GM23338 (cell line): ENCODE data around the gene NRN1L. TPM values are rescaled to one million over a fixed set of nuclear protein-coding genes. Genes with fewer than 3 reads are reported as not detected.

Experiments
- ATAC-seq: fragments of 200-7000 bp; cut with Tn5 transposase; 3 replicates; pipeline ENCODE4 v1.9.1; 2020
- DNase-seq: peaks from one replicate; pipeline ENCODE4 v3.0.0-alpha.2; 2015; ENCODE audit warnings: low spot score
- H2AFZ ChIP-seq: fragments of 200-600 bp; sonication (generic); 2 replicates; pipeline ENCODE4 v1.8.0; 2016; ENCODE audit warnings: antibody characterized with exemption, mild to moderate bottlenecking, moderate library complexity
- H3F3A ChIP-seq: fragments of 200-600 bp; sonication (generic); replicated peaks from 2 replicates; pipeline ENCODE4 v1.8.0; 2017; ENCODE audit warnings: antibody characterized with exemption, mixed run types, low read depth
- H3K27ac ChIP-seq: fragments of 200-600 bp; sonication (generic); 2 replicates; pipeline ENCODE4 v1.6.1; 2016; ENCODE audit warnings: low read depth
- H3K27me3 ChIP-seq: fragments of 200-600 bp; sonication (generic); 2 replicates; pipeline ENCODE4 v1.8.0; 2016; ENCODE audit warnings: mild to moderate bottlenecking, mixed run types, moderate library complexity; ENCODE audit not compliant: insufficient read depth
- H3K36me3 ChIP-seq: fragments of 200-600 bp; sonication (generic); 2 replicates; pipeline ENCODE4 v1.8.0; 2016; ENCODE audit warnings: mild to moderate bottlenecking; ENCODE audit not compliant: insufficient read depth
- H3K4me1 ChIP-seq: fragments of 200-600 bp; sonication (generic); 2 replicates; pipeline ENCODE4 v1.8.0; 2016; ENCODE audit warnings: mild to moderate bottlenecking, moderate library complexity; ENCODE audit not compliant: insufficient read depth
- H3K4me2 ChIP-seq: fragments of 200-600 bp; sonication (generic); 2 replicates; pipeline ENCODE4 v1.7.1; 2017; ENCODE audit warnings: mixed run types
- H3K4me3 ChIP-seq: fragments of 200-600 bp; sonication (generic); 2 replicates; pipeline ENCODE4 v1.6.1; 2016; ENCODE audit warnings: mixed run types
- H3K79me2 ChIP-seq: fragments of 200-600 bp; sonication (generic); replicated peaks from 2 replicates; pipeline ENCODE4 v1.8.0; 2017; ENCODE audit warnings: mild to moderate bottlenecking; ENCODE audit not compliant: insufficient read depth
- H3K9me2 ChIP-seq: fragments of 200-600 bp; sonication (generic); 2 replicates; pipeline ENCODE4 v1.8.0; 2017; ENCODE audit not compliant: insufficient read depth
- H4K20me1 ChIP-seq: fragments of 200-600 bp; sonication (generic); replicated peaks from 2 replicates; pipeline ENCODE4 v1.8.0; 2017; ENCODE audit warnings: mild to moderate bottlenecking; ENCODE audit not compliant: insufficient read depth
- H3K27ac Mint-ChIP-seq: 2 replicates; pipeline ENCODE4 v1.8.0; 2020; ENCODE audit warnings: inconsistent platforms, mild to moderate bottlenecking, moderate library complexity, mixed read lengths
- H3K27me3 Mint-ChIP-seq: 3 replicates; pipeline ENCODE4 v1.8.0; 2022; ENCODE audit warnings: low read depth, mild to moderate bottlenecking, moderate library complexity, mixed read lengths, inconsistent platforms; ENCODE audit not compliant: insufficient read depth, poor library complexity
- H3K36me3 Mint-ChIP-seq: 3 replicates; pipeline ENCODE4 v1.8.0; 2021; ENCODE audit warnings: low read depth, mild to moderate bottlenecking, inconsistent platforms, moderate library complexity, mixed read lengths
- H3K4me1 Mint-ChIP-seq: 3 replicates; pipeline ENCODE4 v1.8.0; 2020; ENCODE audit warnings: mild to moderate bottlenecking, inconsistent platforms, mixed read lengths
- H3K4me3 Mint-ChIP-seq: 3 replicates; pipeline ENCODE4 v1.8.0; 2021; ENCODE audit warnings: moderate library complexity, mild to moderate bottlenecking, inconsistent platforms, mixed read lengths
- H3K9me3 Mint-ChIP-seq: 3 replicates; pipeline ENCODE4 v1.8.0; 2020; ENCODE audit warnings: moderate library complexity, mild to moderate bottlenecking, inconsistent platforms, mixed read lengths
- CREB1 ChIP-seq: fragments of 250-450 bp; sonication (Bioruptor Pico); IDR thresholded peaks from 2 replicates; pipeline ENCODE4 v1.5.0; 2020; ENCODE audit warnings: low read depth, mild to moderate bottlenecking, moderate library complexity
- CTCF ChIP-seq, 2 experiments: fragments of 200-600 bp in 1 of 2; sonication (generic) in 1 of 2; conservative IDR thresholded peaks; 2 replicates each; pipeline versions ENCODE4 v1.5.1 to v1.6.1; 2016 to 2017; ENCODE audit warnings: antibody characterized with exemption in 2 of 2, low read depth in 2 of 2, mild to moderate bottlenecking in 2 of 2, moderate library complexity in 1 of 2
- EZH2 ChIP-seq: fragments of 200-600 bp; sonication (generic); IDR thresholded peaks from one replicate; pipeline ENCODE4 v1.8.0; 2017; ENCODE audit warnings: antibody characterized with exemption, mild to moderate bottlenecking, low read depth; ENCODE audit not compliant: unreplicated experiment
- JUNB ChIP-seq: IDR thresholded peaks from one replicate; pipeline ENCODE4 v1.6.1; 2016; ENCODE audit warnings: antibody characterized with exemption; ENCODE audit not compliant: unreplicated experiment
- NANOG ChIP-seq: IDR thresholded peaks from 2 replicates; pipeline ENCODE4 v1.6.1; 2016; ENCODE audit warnings: antibody characterized with exemption, borderline replicate concordance
- STAT1 ChIP-seq: IDR thresholded peaks from one replicate; pipeline ENCODE4 v1.6.1; 2016; ENCODE audit warnings: antibody characterized with exemption; ENCODE audit not compliant: unreplicated experiment
- ZNF114 ChIP-seq: fragments of 250-450 bp; sonication (Bioruptor Pico); IDR thresholded peaks from 2 replicates; pipeline ENCODE4 v1.5.0; 2020; ENCODE audit warnings: mild to moderate bottlenecking, moderate library complexity
- ZNF331 ChIP-seq: fragments of 250-450 bp; sonication (Bioruptor Pico); IDR thresholded peaks from 2 replicates; pipeline ENCODE4 v1.5.0; 2020; ENCODE audit warnings: low read depth, mild to moderate bottlenecking, moderate library complexity
- ZNF462 ChIP-seq: fragments of 250-450 bp; sonication (Bioruptor Pico); IDR thresholded peaks from 2 replicates; pipeline ENCODE4 v1.5.0; 2020; ENCODE audit warnings: mild to moderate bottlenecking, moderate library complexity
- polyA plus RNA-seq: library from polyadenylated mRNA; unstranded; fragments of >200 nt; fragmentation: Nextera tagmentation; extraction: Ambion mirVana; gene quantifications from 2 replicates; pipeline ENCODE4 v1.2.1, GENCODE V29; 2016
- total RNA-seq: library from RNA; depleted of rRNA; stranded (reverse); fragments of >200 nt; shearing (Covaris generic); gene quantifications from 2 replicates; pipeline ENCODE4 v1.2.3, GENCODE V29; 2014

The NRN1L gene
- total and polyA plus RNA-seq, 2 experiments from 2014 or later = 14.0 to 26.1 TPM

- TF ChIP-seq EZH2 = no peak
- no peak for TF ChIP-seq JUNB
- no peak for TF ChIP-seq ZNF114 (CRISPR knock-in tag)
- TF ChIP-seq ZNF462 (CRISPR knock-in tag) = no peak
- TF ChIP-seq ZNF331 = no peak
- TF ChIP-seq NANOG = no peak
- no peak for TF ChIP-seq STAT1
These were observed 25.5 kb downstream of the NRN1L start (continued) for GRCh38 chr16:67910158-67910557.

- Histone ChIP-seq H3K27ac (peak overlapping the region; percentile 70; the same call in 1 of the 2 replicates), H4K20me1 (no peaks in the 10 kb centered on the region; the same call in 1 of the 2 replicates), H3K27me3 (no peaks in the 10 kb centered on the region), H3K36me3 (no peaks in the 10 kb centered on the region), H3K4me1 (peaks cover 18% of the 10 kb centered on the region), H3K4me2 (peak overlapping the region; percentile 66; the same call in 1 of the 2 replicates), H3F3A (no peaks in the 10 kb centered on the region), H3K79me2 (no peaks in the 10 kb centered on the region), H3K9me2 (no peaks in the 10 kb centered on the region), H2AFZ (no peak overlapping the region), H3K4me3 (no peak overlapping the region)
- H3K4me3 Mint-ChIP-seq = peak overlapping the region; percentile 55
- H3K27me3 Mint-ChIP-seq = no peaks in the 10 kb centered on the region
- peaks cover 24% of the 10 kb centered on the region for H3K4me1 Mint-ChIP-seq
- peaks cover 6% of the 10 kb centered on the region for H3K36me3 Mint-ChIP-seq
- no peaks in the 10 kb centered on the region for H3K9me3 Mint-ChIP-seq
- peak; percentile 33 for ATAC-seq
- DNase-seq = peak; percentile 43
- H3K27ac Mint-ChIP-seq = peak overlapping the region; percentile 89
- TF ChIP-seq NANOG = no peak
- no peak for TF ChIP-seq CTCF (conservative IDR thresholded peaks at IDR 0.05; ENCODE audit: low read depth in 2 of 2)
- TF ChIP-seq CREB1 = no peak
- no peak for TF ChIP-seq STAT1
These were observed 30.2 kb downstream of the NRN1L start for GRCh38 chr16:67914758-67915495.
